ENCODE results near the gene SMC3.
"Not testable (repeated sequence)": the region's sequence is repeated elsewhere in the genome, so short reads cannot be mapped to it uniquely, and the experiment has no call there.

SMC3 gene

DNA sequence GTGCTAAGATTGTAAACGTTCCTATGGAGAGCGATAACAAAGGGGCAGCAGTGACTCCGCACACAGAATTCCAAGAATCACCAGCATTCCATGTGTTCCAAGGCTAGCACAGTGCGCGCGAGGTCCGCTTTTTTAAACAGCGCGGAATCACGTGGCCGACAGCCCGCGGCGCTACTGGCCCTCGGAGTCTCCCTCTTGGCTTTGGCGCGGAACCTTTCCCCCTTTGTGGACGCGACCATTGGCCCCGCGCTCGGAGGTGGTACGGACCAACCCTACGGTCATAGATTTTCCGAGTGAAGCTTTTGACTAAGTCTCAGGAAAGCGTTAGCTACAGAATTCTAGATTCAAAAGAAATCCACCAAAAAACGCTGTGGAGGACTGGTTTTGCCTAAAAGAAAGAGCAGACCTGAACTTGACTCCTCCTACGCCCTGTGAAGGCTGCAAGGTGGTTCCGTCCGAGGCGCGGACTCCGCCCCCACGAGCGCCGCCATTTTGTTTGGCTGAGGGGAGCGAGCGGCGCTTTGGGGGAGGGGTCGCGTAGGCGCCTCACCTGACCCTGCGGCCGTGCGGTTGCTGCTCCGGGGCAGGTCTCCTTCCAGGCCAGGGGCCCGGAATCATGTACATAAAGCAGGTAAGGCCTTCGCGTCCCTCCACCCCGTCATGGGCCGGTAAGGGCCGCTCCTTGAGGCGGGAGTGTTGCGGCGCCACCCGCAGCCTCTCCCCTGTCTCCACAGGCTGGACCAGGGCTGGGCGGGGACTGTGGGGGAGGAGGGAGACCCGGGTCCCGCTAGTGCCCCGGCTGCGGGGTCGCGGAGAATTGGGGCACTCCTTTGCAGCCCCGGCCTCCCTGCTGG is at the start of gene SMC3:
Gene SMC3, plus strand, starts transcription at position 495 of the 854 bp plus-strand sequence. Its CDS starts 122 bp downstream, at position 617.
- DNase-seq (ENCODE audit: low read depth in 2 of 2), result peak; percentile 85 to 87

GRCh38 chr10:110522365-110522988 is 45.0 kb upstream of the SMC3 start:
- DNase-seq (ENCODE audit: low read depth in 2 of 2), result no peak

DNA sequence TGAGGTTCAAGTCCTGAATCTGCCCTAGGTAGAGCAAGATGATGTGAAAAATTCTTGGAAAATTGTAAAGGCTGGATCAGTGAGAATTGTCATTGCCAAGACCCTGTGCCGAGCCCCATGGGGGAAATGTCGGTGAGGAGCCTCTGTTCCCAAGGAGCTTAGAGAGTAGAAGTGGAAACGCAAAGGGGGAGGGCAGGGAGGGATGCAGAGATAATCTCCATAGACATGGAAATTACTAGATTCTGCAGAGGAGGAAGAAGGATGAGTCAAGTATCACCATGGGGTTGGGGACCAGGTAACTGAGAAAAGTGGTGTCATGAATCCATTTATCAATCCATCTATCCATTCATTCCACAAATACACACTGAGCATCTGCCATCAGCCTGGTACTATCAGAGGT is 43.8 kb upstream of the SMC3 start:
- no peak for DNase-seq (ENCODE audit: low read depth in 2 of 2)

GRCh38 chr10:110524179-110524858 is 43.2 kb upstream of the SMC3 start:
- DNase-seq (ENCODE audit: low read depth in 2 of 2), result no peak

GRCh38 chr10:110524859-110525232 is 42.6 kb upstream of the SMC3 start:
- DNase-seq (ENCODE audit: low read depth in 2 of 2), result no peak

GRCh38 chr10:110525349-110526260 is 41.9 kb upstream of the SMC3 start:
- no peak for DNase-seq (ENCODE audit: low read depth in 2 of 2)

GRCh38 chr10:110527731-110528171 is 39.7 kb upstream of the SMC3 start:
- DNase-seq (ENCODE audit: low read depth in 2 of 2), result no peak

DNA sequence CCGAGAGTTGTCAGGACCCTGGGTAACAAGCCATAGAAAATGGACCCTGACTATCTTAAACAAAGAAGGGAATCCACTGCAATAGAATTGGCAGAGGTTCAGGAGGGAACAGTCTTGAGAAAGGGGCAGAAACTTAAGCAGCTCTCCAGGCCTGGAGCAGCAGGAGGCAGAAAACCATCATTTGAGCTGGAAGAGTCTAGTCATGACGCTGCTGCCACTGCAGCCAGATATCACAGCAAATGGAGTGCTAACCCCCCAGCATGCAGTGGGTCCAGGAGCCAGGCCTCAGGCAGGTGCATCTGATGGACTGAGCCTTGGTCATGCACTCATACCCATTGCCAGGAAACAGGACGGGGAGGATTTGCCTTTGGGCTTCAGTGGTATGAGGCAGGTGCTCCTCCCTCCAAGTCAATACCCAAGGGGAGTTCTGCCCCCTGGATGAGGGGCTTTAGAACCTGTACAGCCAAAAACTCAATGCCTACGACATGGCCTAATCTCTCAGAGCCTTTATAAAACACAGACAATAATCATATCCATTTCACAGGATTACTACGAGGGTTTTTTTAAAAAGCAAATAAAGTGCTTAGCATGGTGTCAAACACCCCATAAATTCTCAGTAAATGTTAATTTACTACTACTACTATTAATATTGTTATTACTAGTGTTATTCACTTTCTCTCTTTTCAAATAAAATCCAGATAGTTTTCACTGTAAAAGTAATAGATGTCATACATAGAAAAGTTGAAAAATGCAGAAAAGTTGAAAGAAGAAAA is 39.1 kb upstream of the SMC3 start:
- DNase-seq (ENCODE audit: low read depth in 2 of 2), result no peak

- DNase-seq (ENCODE audit: low read depth in 2 of 2), result peak in 1 of 2 donors; percentile 34
Measured at GRCh38 chr10:110528997-110529524, 38.4 kb upstream of the SMC3 start.

GRCh38 chr10:110529596-110530011 is 37.9 kb upstream of the SMC3 start:
- DNase-seq (ENCODE audit: low read depth in 2 of 2), result no peak

GRCh38 chr10:110530131-110530831 is 37.2 kb upstream of the SMC3 start:
- DNase-seq (ENCODE audit: low read depth in 2 of 2), result no peak

GRCh38 chr10:110531687-110532086 is 35.8 kb upstream of the SMC3 start:
- DNase-seq (ENCODE audit: low read depth in 2 of 2), result no peak

DNA sequence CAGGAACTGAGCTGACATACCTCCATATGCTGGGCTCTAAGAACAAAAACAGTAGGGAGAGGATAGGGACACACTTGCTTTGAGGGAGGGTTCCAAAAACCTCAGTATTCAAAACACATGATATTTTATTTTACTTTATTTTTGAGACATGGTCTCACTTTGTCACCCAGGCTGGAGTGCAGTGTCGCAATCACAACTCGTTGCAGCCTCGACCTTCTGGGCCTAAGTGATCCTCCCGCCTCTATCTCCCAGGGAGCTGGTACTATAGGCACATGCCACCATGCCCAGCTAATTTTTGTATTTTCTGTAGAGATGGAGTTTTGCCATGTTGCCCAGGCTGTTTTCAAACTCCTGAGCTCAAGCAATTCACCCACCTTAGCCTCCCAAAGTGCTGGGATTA is 34.9 kb upstream of the SMC3 start:
- not testable (repeated sequence) for DNase-seq (ENCODE audit: low read depth in 2 of 2)

DNA sequence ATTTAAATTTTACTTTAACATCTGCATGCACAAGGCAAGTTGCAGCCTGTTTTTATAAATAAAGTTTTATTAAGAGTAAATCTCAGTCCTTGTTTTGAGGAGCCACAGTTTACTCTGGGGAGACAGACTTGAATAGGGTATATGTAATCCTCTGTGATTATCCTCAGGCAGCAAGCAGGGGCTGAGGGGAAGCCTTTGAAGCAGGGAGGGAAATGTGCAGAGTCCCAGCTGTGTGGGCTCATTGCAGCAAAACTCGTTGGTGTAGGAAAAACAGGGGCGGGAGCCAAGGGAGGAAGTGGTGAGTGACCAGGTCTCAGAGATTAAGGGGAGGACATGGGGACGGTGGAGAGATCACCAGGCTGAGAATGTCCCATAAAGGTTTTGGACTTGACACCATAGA is 34.3 kb upstream of the SMC3 start:
- DNase-seq (ENCODE audit: low read depth in 2 of 2), result no peak

DNA sequence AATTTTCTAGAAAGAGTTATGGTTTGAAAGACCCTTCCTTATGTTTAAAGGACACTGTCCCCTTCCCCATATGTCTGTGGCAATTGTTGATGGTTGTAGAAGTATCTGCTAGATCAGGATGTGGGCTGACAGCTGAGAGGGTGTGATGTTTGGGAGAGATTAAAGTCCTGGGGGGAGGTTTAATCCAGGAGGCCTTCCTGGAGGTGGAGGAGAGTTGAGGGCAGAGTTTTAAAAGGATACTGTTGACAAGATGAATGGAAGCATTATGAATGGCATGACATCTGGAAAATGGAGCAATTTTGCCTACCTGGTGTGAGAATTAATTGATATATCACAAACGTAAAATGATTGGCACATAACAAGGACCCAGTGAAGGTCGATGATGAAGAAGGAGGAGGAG is 32.9 kb upstream of the SMC3 start:
- DNase-seq (ENCODE audit: low read depth in 2 of 2), result no peak

DNA sequence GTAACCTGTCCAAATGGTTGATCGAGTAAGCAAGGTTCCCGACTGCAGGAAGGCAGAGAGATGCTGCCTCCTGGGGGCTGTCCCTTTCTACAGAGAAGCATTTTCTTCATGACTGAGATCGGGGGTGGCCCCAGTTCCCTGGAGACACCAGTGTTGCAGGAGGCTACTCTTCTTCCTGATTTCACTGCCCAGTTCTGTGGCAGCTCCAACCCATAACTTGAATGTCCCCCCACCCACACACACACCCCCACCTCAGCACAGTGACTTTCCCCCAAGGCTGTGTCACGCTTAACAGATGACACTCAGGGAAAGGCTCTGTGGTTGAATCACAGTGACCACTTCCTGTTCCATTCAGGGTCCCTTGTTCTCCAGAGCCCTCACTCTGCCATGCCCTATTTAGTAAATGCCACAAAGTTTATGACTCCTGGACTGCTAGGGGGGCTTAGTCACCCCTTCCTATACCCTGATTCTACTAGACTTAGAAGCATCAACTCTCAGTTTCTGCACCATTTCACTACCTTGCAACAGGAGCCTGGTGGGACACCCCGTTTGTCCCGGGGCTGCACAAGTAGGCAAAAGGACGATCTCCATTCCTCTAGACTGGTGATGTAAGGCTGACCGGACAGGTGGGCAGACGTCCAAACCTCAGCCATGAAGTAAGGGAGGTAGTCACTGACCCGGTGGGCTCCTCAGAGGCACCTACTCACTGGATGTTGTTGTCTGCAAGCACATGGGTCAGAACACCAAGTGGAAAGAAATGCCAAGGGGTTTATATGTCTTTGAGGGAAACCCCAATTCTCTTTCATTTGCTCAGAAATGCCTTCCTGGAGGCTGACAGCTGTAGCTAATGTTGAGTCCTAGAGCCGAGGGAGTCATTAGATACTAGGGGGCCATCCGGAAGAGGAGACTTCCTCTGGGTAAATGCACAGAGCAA is 31.3 kb upstream of the SMC3 start:
- peak; percentile 45 to 56 for DNase-seq (ENCODE audit: low read depth in 2 of 2)

GRCh38 chr10:110539091-110539490 is 28.4 kb upstream of the SMC3 start:
- DNase-seq (ENCODE audit: low read depth in 2 of 2), result no peak

- DNase-seq (ENCODE audit: low read depth in 2 of 2), result no peak
Measured at GRCh38 chr10:110540031-110540430, 27.5 kb upstream of the SMC3 start.

All from stimulated activated CD4-positive, alpha-beta T cell treated with anti-CD3 and anti-CD28 coated beads, Interleukin-1b, Interleukin-23, amount 100 ng/mL, for 4 hours (primary cell).